HG03135 (cell line): ENCODE data around the gene GRID1.
"Not testable (repeated sequence)": the region's sequence is repeated elsewhere in the genome, so short reads cannot be mapped to it uniquely, and the experiment has no call there.

ENCODE experiments used
- ATAC-seq: cut with Tn5 transposase; IDR thresholded peaks from one replicate; pipeline ENCODE4 v1.9.1; 2021; ENCODE audit warnings: mild to moderate bottlenecking, moderate library complexity; ENCODE audit not compliant: unreplicated experiment

Gene GRID1

DNA sequence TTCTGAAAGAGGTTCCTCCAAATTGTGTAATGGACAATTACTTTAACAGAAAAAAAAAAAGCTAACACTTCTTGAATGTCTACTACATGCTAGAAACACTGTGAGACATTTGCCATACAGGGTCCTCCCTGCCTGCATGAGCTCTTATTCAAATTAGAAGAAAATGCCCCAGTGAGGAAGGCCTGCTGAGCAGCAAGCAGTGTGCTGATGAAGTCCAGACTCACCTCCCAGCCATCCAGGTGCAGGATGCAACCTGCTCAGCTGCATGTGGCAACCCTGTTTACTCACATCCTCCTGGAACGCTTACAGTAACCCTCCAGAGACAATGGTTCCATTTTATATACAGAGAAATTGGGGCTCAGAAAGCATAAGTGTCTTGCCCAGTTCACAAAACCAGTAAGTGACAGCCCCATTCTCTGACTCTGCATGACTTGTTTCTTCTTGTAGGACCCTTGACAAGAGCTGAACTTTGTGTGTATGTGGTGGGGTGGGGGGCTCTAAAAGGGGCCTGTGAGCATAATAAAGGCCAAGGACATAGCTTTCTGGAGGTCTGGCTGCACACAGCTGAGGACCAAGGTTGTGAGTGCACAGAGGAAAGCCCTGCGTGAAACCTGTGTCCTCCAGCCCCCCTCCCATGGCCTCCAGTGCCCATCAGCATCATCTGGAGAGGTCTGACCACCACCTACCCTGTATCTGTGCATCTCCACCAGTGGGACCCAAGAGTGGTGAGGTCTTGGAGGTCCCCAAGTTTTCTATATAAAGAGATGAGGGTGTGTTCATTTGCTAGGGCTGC, 387.8 kb downstream of the GRID1 start:
- no peak for ATAC-seq

DNA sequence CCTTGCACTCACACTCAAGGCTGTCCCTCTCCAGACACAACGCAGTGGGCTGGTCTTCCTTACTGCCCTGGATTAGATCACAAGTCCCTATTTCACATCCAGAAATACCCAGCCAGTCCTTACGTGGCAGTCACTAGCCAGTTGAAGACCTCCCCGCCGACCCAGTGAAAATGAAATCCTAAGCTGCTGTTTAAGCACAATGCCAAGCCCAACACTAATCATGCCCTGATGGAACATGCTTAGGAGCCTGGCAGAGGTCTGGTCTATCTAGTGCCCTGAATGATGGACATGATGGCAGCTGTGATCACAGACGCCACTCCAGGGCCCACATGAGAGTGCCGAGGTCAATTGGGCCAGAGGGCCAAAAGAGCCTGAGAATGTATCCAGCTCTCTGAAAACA, 389.0 kb downstream of the GRID1 start:
- no peak for ATAC-seq

DNA sequence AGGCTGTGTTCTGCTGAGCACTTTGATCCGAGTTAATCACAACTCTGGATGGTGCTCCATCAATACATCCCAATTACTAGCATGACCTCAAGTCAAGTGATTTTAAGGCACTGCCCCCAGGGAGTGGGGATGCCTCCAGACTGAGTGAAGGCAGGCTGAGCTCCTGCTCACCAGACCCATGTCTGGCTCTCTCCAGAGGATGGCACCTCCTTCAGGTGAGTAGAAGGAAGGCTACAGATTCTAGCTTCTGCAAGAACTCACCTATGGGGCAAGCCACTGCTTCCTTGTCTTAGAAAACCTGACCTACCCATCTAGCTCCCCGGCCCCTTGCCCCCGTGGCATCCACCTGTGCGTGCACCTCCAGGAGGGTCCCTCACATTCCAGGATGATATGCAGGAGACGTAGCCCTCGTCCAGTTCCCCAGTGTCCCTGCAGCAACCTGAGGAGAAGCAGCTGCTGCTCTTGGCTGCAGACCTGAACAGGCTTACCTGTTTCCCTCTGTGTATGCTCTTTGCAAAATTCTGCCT, 390.3 kb downstream of the GRID1 start:
- ATAC-seq = no peak

DNA sequence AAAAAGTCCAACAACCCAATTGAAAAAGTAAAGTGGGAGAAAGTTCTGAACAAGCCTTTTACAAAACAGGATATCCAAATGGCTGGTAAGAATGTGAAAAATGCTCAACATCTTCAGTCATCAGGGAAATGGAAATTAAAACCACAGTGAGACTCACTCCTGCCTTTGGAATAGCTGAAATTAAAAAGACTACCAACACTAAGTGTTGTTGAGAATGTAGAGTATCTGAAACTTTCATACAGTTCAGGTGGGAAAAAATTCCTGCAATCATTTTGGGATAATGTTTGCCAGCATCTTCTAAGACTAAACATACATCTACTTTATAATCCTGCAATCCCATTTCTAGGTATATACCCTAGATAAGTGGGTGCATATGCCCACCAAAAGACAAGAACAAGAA, 395.1 kb downstream of the GRID1 start:
- no peak for ATAC-seq

DNA sequence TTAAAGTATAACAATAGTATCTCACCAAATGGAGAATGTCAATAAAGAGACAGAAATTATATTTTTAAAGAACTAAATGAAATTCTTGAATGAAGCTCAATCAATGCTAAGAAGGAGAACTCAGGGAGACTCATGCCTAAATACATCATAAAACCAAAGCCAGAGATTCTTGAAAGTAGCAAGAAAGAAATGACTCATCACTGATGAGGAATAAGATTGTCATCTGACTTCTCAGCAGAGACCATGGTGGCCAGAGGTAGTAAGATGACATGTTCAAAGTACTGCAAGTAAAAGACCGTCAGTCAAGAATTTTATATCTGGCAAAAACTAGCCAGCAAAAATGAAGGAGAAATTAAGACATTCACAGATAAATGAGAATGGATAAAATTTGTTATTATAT, 399.0 kb downstream of the GRID1 start:
- ATAC-seq = no peak

DNA sequence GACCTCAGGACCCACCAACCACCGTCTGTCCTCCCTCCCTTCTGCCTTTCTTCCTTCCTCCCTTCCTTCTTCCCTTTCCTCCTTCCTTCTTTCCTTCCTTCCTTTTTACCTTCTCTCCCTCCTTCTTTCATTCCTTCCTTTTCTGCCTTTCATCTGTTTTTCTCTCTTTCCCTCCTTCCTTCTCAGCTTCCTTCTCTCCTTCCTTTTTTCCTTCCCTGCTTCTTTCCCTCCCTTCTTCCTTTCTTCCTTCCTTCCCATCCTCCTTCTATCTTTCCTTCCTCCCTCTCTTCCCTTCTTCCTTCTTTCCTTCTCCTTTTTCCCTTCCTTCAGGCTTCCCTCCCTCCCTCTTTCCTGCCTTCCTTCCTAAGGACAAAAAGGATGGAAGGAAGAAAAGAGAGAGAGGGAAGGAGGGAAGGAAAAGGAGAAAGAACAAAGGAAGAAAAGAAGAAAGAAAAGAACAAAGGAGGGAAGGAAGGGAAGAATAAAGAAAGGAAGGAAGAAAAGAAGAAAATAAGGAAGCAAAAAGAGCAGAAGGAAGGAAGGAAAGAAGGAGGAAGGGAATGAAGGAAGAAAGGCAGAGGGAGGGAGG, 405.0 kb downstream of the GRID1 start:
- no peak for ATAC-seq

- ATAC-seq = no peak
Observed at GRCh38 chr10:85961073-85961472, 405.5 kb downstream of the GRID1 start.

DNA sequence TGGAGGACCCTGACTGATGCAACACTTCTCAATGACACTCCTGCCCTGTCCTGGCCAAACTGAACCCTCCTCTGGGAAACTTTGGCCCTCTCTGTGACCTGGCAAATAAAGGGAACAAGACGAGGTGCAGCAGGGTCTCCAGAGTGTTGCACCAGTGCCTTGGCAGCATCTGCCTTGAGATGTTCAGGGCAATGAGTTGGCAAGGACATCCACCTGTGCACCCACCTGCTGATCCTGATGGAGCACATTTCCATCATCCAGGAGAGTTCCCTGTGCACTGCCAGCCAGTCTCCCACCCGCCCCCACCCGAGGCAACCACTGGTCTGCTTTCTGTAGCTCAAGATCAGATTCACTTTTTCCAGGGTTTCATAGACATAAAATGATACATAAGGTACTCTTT, 407.4 kb downstream of the GRID1 start:
- no peak for ATAC-seq

- ATAC-seq = no peak
Observed at GRCh38 chr10:85950921-85951320, 415.7 kb downstream of the GRID1 start.

DNA sequence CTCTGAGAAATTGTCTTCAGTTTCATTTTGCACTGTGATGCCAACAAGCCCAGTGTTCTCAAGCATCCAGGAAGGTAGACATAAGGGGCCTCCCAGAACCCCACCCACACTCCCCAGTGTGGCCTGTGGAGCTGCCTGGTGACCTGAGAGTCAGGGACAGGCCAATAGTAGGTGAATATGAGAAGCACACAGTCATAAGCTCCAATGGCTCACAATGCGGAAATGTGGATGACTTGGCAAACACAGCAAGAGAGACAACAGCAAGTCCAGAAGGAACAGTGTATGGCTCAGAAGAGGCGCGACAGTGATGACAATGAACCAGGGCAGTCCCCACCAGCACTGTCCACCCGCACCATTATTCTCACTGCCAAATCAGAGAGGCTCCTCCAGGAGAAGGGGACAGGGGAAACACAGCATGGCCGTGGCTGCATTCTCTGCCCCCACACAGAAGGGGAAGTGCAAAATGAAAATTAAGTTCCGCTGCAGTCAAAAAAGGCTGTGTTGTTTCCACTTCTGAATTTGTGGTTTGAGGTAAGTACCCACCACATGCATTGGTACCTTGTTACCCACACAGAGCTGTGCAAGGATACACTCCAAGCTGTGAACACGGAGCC, 419.8 kb downstream of the GRID1 start:
- peak; percentile 86 for ATAC-seq

GRCh38 chr10:85936161-85936560, 430.4 kb downstream of the GRID1 start:
- ATAC-seq = no peak

GRCh38 chr10:85934586-85934985, 432.0 kb downstream of the GRID1 start:
- ATAC-seq = no peak

DNA sequence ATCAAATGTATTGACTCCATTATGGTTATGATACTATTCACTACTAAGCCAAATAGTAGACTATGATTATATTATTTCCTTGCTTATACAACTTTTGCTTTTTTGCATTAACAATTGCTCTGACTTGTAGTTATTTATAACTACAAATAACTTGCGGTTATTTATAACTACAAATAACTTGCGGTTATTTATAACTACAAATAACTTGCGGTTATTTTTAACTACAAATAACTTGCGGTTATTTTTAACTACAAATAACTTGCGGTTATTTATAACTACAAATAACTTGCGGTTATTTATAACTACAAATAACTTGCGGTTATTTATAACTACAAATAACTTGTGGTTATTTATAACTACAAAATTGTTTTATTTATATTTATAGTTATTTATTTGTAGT, 436.6 kb downstream of the GRID1 start:
- ATAC-seq = not testable (repeated sequence)

DNA sequence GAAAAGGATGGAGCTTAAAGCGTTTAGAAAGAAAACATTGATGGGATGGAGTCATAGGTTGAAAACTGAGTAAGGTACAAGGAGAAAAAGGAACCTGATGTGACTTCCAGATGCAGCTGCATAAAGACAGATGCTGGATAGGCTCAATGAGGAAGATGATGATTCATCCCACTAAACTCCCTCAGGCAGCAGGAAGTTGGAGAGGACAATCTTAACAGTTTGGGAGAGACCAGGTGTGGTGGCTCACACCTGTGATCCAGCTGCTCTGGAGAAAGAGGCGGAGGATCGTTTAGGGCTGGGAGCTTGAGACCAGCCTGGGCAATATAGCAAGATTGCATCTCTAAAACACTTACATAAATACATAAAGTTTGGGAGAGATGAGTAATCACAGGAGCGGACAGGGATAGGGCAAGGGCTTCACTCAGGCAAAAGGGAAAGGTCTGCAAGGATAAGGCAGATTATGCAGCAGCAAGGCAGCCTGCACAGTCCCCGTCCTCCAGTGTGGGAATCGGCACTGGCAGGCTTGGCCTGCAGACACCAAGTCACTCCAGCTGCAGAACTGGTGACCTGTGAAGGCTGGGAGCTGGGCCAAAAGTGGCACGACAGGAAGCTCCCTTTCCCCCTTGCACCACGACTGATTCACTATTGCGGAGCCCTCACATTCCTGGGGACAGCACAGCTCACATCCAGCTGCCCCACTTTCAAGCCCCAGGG, 438.5 kb downstream of the GRID1 start:
- no peak for ATAC-seq

- ATAC-seq = no peak
Observed at GRCh38 chr10:85926986-85927385, 439.6 kb downstream of the GRID1 start.

DNA sequence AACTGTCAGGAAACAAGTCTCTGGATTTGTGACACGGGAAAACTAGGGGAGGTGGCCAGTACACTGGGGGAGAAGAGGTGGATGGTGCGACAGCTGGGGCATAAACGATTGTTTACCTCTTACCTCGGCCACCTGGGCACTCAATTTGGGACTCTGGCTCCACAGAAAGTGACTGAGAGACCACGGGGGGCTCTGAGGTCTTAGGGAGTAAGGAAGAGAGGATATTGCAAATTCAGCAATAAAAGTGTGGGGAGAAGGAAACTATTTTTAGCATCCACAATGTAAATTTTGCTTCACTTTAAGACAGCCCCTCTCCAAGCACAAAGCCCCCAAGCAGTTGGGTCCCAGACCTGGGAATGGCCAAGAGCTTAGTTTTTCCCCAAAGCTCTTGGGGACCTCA, 440.5 kb downstream of the GRID1 start:
- ATAC-seq = no peak

- ATAC-seq = no peak
Observed at GRCh38 chr10:85925201-85925750, 441.3 kb downstream of the GRID1 start.

DNA sequence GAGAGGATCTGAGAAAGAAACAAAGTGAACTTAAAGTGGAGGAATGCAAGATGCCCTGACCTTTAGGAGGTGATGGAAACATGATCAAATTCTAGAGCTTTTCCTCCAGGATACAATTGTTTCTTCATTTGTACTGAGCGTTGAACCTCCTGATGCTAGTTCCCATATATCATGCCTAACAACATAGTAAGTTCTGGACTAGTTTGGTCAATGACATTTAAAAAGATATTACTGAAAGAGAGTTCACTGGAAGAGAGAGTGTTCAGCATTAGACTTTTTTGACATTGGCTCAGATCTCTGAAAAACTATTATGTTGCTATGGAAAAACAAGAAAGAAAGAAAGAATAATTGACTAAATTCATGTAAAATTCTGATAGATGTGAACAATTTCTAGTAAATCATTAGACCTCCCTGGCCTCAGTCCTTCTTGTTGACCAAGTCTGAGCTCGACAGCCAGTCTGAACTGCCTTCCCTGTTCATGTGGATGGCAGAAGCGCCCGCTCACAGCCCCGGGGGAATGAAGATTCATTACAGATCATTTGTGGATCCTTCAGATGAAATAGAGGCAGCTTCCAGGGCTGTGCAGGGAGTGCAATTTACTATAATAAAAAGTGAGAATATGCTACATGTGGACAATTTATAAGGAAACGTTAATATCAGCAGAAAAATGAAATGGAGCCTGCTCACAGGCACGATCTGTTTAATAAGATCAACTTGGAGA, 442.1 kb downstream of the GRID1 start:
- ATAC-seq = no peak

DNA sequence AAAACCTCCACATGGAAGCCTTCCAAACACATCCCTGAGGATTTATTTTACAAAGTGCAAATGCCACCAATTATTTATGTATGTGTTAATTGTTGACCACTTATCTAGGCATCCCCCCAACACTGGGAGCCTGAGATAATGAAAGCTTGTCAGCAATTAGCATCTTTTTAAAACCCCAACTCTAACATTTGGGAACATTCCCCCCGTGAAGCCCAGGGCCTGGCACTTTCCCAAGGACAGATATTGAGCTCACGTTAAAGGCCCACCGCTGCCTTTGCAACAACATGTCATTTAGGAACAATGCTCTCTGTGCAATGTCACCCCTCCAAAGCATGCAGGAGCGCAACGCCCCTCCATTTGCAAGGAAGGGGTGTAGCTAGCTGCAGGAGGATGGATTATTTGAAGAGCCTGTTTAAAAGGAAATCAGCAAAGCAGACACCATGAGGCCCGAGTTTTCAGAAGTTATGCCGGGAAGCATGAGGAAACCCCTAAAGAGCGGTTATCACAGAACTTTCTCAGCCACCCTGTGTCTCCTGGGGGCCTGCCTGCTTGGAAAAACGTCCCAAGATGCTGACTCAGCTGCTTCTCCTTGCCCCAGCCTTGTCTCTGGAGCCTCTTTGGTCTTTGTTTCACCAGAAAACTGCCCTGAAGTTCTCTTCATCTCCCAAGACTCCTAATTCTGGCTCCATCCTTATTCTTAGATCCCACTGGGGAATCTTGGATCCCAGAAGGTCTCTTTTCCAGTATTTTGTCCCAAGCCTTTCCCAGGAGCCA, 444.1 kb downstream of the GRID1 start:
- ATAC-seq = no peak

DNA sequence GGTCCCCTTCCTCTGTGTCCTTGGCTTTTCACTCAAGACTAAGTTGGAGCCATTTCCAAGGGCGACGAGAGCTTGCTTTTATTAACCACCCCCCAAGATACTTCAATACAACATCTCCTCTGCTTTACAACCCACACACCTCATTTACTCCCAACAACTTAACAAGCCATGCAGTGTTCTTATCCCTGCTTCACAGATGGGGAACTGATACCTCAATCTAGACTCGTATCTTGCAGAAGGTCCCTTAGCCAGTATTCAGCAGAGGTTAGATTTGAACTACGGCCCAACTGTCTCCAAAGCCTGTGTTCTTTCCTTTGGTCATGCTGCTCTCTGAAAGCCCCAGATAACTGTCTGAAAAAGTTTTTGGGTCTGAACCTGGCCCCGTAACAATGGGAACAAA, 444.8 kb downstream of the GRID1 start:
- ATAC-seq = no peak
